AG08396 (cell line): Measurements from ENCODE around the gene PPM1H.

ENCODE experiments used
- DNase-seq: peaks from one replicate; pipeline ENCODE4 v3.0.0; 2012; ENCODE audit warnings: low spot score, mixed read lengths

Gene PPM1H

GRCh38 chr12:62799766-62800406 lies 135.1 kb downstream of the PPM1H start:
- no peak for DNase-seq

GRCh38 chr12:62799126-62799736 lies 135.7 kb downstream of the PPM1H start:
- DNase-seq: peak; percentile 76

- no peak for DNase-seq
Observed at GRCh38 chr12:62794218-62794583, 140.7 kb downstream of the PPM1H start.

- DNase-seq: peak; percentile 78
Observed at GRCh38 chr12:62793256-62794217, 141.4 kb downstream of the PPM1H start.

GRCh38 chr12:62792236-62792870 lies 142.6 kb downstream of the PPM1H start:
- no peak for DNase-seq

- DNase-seq: no peak
Observed at GRCh38 chr12:62789851-62790250, 145.1 kb downstream of the PPM1H start.

- no peak for DNase-seq
Observed at GRCh38 chr12:62787611-62788010, 147.3 kb downstream of the PPM1H start.

- no peak for DNase-seq
Observed at GRCh38 chr12:62787023-62787422, 147.9 kb downstream of the PPM1H start.

- peak; percentile 22 for DNase-seq
Observed at GRCh38 chr12:62785941-62786559, 148.9 kb downstream of the PPM1H start.

- no peak for DNase-seq
Observed at GRCh38 chr12:62784576-62784975, 150.4 kb downstream of the PPM1H start.

GRCh38 chr12:62783881-62784280 lies 151.1 kb downstream of the PPM1H start:
- DNase-seq: no peak

- no peak for DNase-seq
Observed at GRCh38 chr12:62781136-62781880, 153.6 kb downstream of the PPM1H start.

- DNase-seq: no peak
Observed at GRCh38 chr12:62779488-62779887, 155.5 kb downstream of the PPM1H start.

- no peak for DNase-seq
Observed at GRCh38 chr12:62778187-62778586, 156.8 kb downstream of the PPM1H start.

- DNase-seq: no peak
Observed at GRCh38 chr12:62776997-62777396, 158.0 kb downstream of the PPM1H start.

GRCh38 chr12:62776575-62776974 lies 158.4 kb downstream of the PPM1H start:
- DNase-seq: no peak

- DNase-seq: no peak
Observed at GRCh38 chr12:62774794-62775193, 160.2 kb downstream of the PPM1H start.

GRCh38 chr12:62772416-62772955 lies 162.5 kb downstream of the PPM1H start:
- DNase-seq: no peak

- DNase-seq: no peak
Observed at GRCh38 chr12:62771828-62772227, 163.1 kb downstream of the PPM1H start.

- DNase-seq: no peak
Observed at GRCh38 chr12:62770381-62770780, 164.6 kb downstream of the PPM1H start.

GRCh38 chr12:62769076-62769619 lies 165.8 kb downstream of the PPM1H start:
- DNase-seq: no peak
